ENCODE data around the gene MAGI3. TPM values are rescaled to one million over a fixed set of nuclear protein-coding genes. Genes with fewer than 3 reads are reported as not detected.

The MAGI3 gene
- total RNA-seq, 3 donors from 2014 or later: 48.6 to 65.4 (median 62.9) TPM

GRCh38 chr1:113576271-113576670 lies 186.0 kb downstream of the MAGI3 start:
- intact Hi-C loops (cut with DNase I, micrococcal nuclease): no loop called here
- no peak for DNase-seq

GRCh38 chr1:113579256-113580018 lies 189.1 kb downstream of the MAGI3 start:
- no peak for TF ChIP-seq CTCF (IDR thresholded peaks at IDR 0.05)
- intact Hi-C loops (cut with DNase I, micrococcal nuclease): no loop called here

More at GRCh38 chr1:113576271-113576670, 186.0 kb downstream of the MAGI3 start:
- Histone ChIP-seq H3K9me3 (no peaks in the 10 kb centered on the region), H3K4me1 (ENCODE audit: low read depth) (no peaks in the 10 kb centered on the region), H3K4me3 (no peak overlapping the region), H3K36me3 (ENCODE audit: low read depth) (no peaks in the 10 kb centered on the region)
- ATAC-seq: no peak
- no peak for TF ChIP-seq CTCF (IDR thresholded peaks at IDR 0.05)

GRCh38 chr1:113581323-113581722 lies 191.0 kb downstream of the MAGI3 start:
- ATAC-seq (no peak), DNase-seq (no peak)
- Histone ChIP-seq H3K9me3 (no peaks in the 10 kb centered on the region), H3K4me1 (ENCODE audit: low read depth) (no peaks in the 10 kb centered on the region), H3K36me3 (ENCODE audit: low read depth) (no peaks in the 10 kb centered on the region), H3K4me3 (no peak overlapping the region)
- intact Hi-C loops (cut with DNase I, micrococcal nuclease): no loop called here
- no peak for TF ChIP-seq CTCF (IDR thresholded peaks at IDR 0.05)

More at GRCh38 chr1:113579256-113580018, 189.1 kb downstream of the MAGI3 start:
- Histone ChIP-seq H3K9me3 (no peaks in the 10 kb centered on the region), H3K4me1 (ENCODE audit: low read depth) (no peaks in the 10 kb centered on the region), H3K4me3 (no peak overlapping the region), H3K36me3 (ENCODE audit: low read depth) (no peaks in the 10 kb centered on the region)
- no peak for DNase-seq
- no peak for ATAC-seq

- H3K36me3 ChIP-seq (ENCODE audit: low read depth): no peaks in the 10 kb centered on the region
- DNase-seq (no peak), ATAC-seq (no peak)
- intact Hi-C loops (cut with DNase I, micrococcal nuclease): no loop called here
- H3K4me1 ChIP-seq (ENCODE audit: low read depth): no peaks in the 10 kb centered on the region
- H3K4me3 ChIP-seq: no peak overlapping the region
- H3K9me3 ChIP-seq: no peaks in the 10 kb centered on the region
- no peak for TF ChIP-seq CTCF (IDR thresholded peaks at IDR 0.05)
Measured at GRCh38 chr1:113582084-113582483, 191.8 kb downstream of the MAGI3 start.

GRCh38 chr1:113587475-113587874 lies 197.2 kb downstream of the MAGI3 start:
- intact Hi-C loops (cut with DNase I, micrococcal nuclease): no loop called here
- no peak for TF ChIP-seq CTCF (IDR thresholded peaks at IDR 0.05)
- ATAC-seq: no peak
- H3K9me3 ChIP-seq: no peaks in the 10 kb centered on the region
- no peak for DNase-seq
- no peak overlapping the region for H3K4me3 ChIP-seq
- no peaks in the 10 kb centered on the region for H3K36me3 ChIP-seq (ENCODE audit: low read depth)
- no peaks in the 10 kb centered on the region for H3K4me1 ChIP-seq (ENCODE audit: low read depth)

All from mucosa of descending colon (tissue), 3 donors.